K562 (cell line): ENCODE measurements around the gene AHSP. TPM values are rescaled to one million over a fixed set of nuclear protein-coding genes. Genes with fewer than 3 reads are reported as not detected.
A peak's percentile ranks its signal among the peaks of the same experiment; 100 is the strongest.

Experiments used
- ATAC-seq: fragments of 200-7000 bp; cut with Tn5 transposase; 3 replicates; pipeline ENCODE4 v1.9.1; 2020; ENCODE audit warnings: moderate library complexity
- BruUV-seq: library from RNA; stranded (reverse); fragments of 400-500 nt; replicated peaks from 2 replicates; lab custom pipeline; 2021; lab: Mats Ljungman, UMichigan
- CTCF ChIA-PET: fragments of 300-600 bp; formaldehyde crosslinking; extraction: SDS; loops from one replicate; lab custom pipeline; 2021; ENCODE audit warnings: low intra/inter-chr PET ratio; lab: Yijun Ruan, JAX
- POLR2A ChIA-PET: fragments of 300-600, 350-650 bp; sonication (Branson Sonifier 250); formaldehyde crosslinking; extraction: SDS; loops from one replicate; lab custom pipeline; 2021; ENCODE audit warnings: antibody characterized with exemption, inconsistent platforms; lab: Yijun Ruan, JAX
- DNase-seq, 4 experiments: peaks; one replicate each; pipeline versions ENCODE4 v3.0.0 to v3.0.0-alpha.2; 2011 to 2018; ENCODE audit warnings: low spot score in 3 of 4, mixed read lengths in 3 of 4; ENCODE audit errors: extremely low read depth in 1 of 4
- FAIRE-seq: peaks from 2 replicates; lab custom pipeline; 2011; peaks lifted over from hg19 to GRCh38; lab: Jason Lieb, UNC
- H2AFZ ChIP-seq: 2 replicates; pipeline ENCODE4 v1.6.0; 2011; ENCODE audit warnings: low read depth, low read length, control low read depth, inconsistent platforms
- H3K27ac ChIP-seq: fragments of 200-600 bp; 3 replicates; pipeline ENCODE4 v1.8.0; 2011; ENCODE audit warnings: low read depth, mild to moderate bottlenecking, control low read depth, inconsistent platforms, low read length, moderate library complexity, mixed read lengths; ENCODE audit errors: extremely low read depth
- H3K27me3 ChIP-seq, 2 experiments: fragments of 300-600 bp in 1 of 2; 2 replicates in 1 of 2; 3 replicates in 1 of 2; pipeline versions ENCODE4 v1.6.0 to v1.8.0; 2011; ENCODE audit warnings: inconsistent platforms in 2 of 2, low read length in 2 of 2, mild to moderate bottlenecking in 1 of 2, mixed read lengths in 1 of 2, moderate library complexity in 1 of 2; ENCODE audit not compliant: control insufficient read depth in 2 of 2, insufficient read depth in 2 of 2
- H3K36me3 ChIP-seq: fragments of 300-600 bp; 3 replicates; pipeline ENCODE4 v1.8.0; 2011; ENCODE audit warnings: mild to moderate bottlenecking, low read length, inconsistent platforms; ENCODE audit not compliant: control insufficient read depth, insufficient read depth
- H3K4me1 ChIP-seq, 2 experiments: fragments of 200-600 bp in 1 of 2; replicated peaks in 1 of 2; 2 replicates in 1 of 2; 3 replicates in 1 of 2; pipeline versions ENCODE4 v1.5.1 to v1.8.0; 2011; ENCODE audit warnings: inconsistent platforms in 2 of 2, low read length in 2 of 2, mild to moderate bottlenecking in 1 of 2, mixed read lengths in 1 of 2, moderate library complexity in 1 of 2; ENCODE audit not compliant: control insufficient read depth in 2 of 2, insufficient read depth in 2 of 2
- H3K4me2 ChIP-seq: 2 replicates; pipeline ENCODE4 v1.6.1; 2011; ENCODE audit warnings: low read length, control low read depth, inconsistent platforms, mixed read lengths; ENCODE audit not compliant: insufficient read depth
- H3K4me3 ChIP-seq: fragments of 200-600 bp; sonication (generic), shearing (Covaris generic); 2 replicates; pipeline ENCODE4 v1.5.1; 2016; ENCODE audit warnings: control low read depth, inconsistent platforms
- H3K79me2 ChIP-seq: fragments of 200-600 bp; 3 replicates; pipeline ENCODE4 v1.8.0; 2011; ENCODE audit warnings: low read length, inconsistent platforms; ENCODE audit not compliant: control insufficient read depth, insufficient read depth
- H3K9ac ChIP-seq, 2 experiments: 2 replicates each; pipeline versions ENCODE4 v1.6.0 to v1.6.1; 2011; ENCODE audit warnings: low read depth in 2 of 2, low read length in 2 of 2, control low read depth in 1 of 2, inconsistent platforms in 1 of 2, mild to moderate bottlenecking in 1 of 2, mixed read lengths in 1 of 2; ENCODE audit not compliant: insufficient read depth in 1 of 2
- H3K9me1 ChIP-seq: one replicate; pipeline ENCODE4 v1.6.0; 2011; ENCODE audit warnings: inconsistent platforms, mild to moderate bottlenecking, low read length, moderate library complexity; ENCODE audit not compliant: control insufficient read depth, insufficient read depth
- H3K9me3 ChIP-seq: replicated peaks from 2 replicates; pipeline ENCODE4 v1.5.1; 2011; ENCODE audit warnings: low read depth, low read length, inconsistent platforms; ENCODE audit not compliant: control insufficient read depth, insufficient read depth
- H4K20me1 ChIP-seq: replicated peaks from 2 replicates; pipeline ENCODE4 v1.6.1; 2011; ENCODE audit warnings: low read length, inconsistent platforms, mixed read lengths; ENCODE audit not compliant: control insufficient read depth, insufficient read depth
- POLR2G ChIP-seq: fragments of 200-400 bp; formaldehyde crosslinking; IDR thresholded peaks from 2 replicates; pipeline ENCODE4 v1.6.1; 2017; ENCODE audit warnings: low read depth, mild to moderate bottlenecking, antibody characterized with exemption, low read length, moderate library complexity
- RBM22 ChIP-seq: fragments of 200-400 bp; formaldehyde crosslinking; IDR thresholded peaks from 2 replicates; pipeline ENCODE4 v1.6.1; 2018; ENCODE audit warnings: low read length, low read depth; ENCODE audit not compliant: poor library complexity, severe bottlenecking
- RFX7 ChIP-seq: fragments of 250-450 bp; sonication (Bioruptor Pico); IDR thresholded peaks from 2 replicates; pipeline ENCODE4 v1.5.1; 2021; ENCODE audit warnings: mild to moderate bottlenecking
- ZBTB33 ChIP-seq: sonication (generic); formaldehyde crosslinking; IDR thresholded peaks from 2 replicates; pipeline ENCODE4 v1.8.1; 2023; ENCODE audit warnings: mild to moderate bottlenecking, missing genetic modification reagents
- WGBS: fragments of 100-300 bp; shearing (Covaris generic); methylation state at CpG from one replicate; pipeline ENCODE4 v1.1.6; 2016; ENCODE audit warnings: low coverage, mixed read lengths; ENCODE audit not compliant: insufficient coverage; ENCODE audit errors: missing lambda C conversion rate; 5-methylcytosine and 5-hydroxymethylcytosine counted together
- in situ Hi-C: fragments of 300-500 bp; cut with MboI; formaldehyde crosslinking; loops from 4 replicates; pipeline ENCODE4 v1.15.0; 2018; ENCODE audit warnings: inconsistent platforms, mixed read lengths
- intact Hi-C: fragments of 100-400 bp; cut with micrococcal nuclease; formaldehyde crosslinking; loops from 2 replicates; pipeline ENCODE4 v1.14.2; 2022
- polyA plus RNA-seq, 8 experiments: library from polyadenylated mRNA; depleted of rRNA in 4 of 8; stranded (reverse) in 5 of 8; unstranded in 3 of 8; fragments of >200 nt; fragmentation: Nextera tagmentation in 2 of 8; fragmentation: Illumina TruSeq in 1 of 8; extraction: Ambion mirVana in 2 of 8; extraction: Trizol in 1 of 8; gene quantifications; 2 replicates each; pipeline versions ENCODE4 v1.2.1 to v1.2.3, GENCODE V29; 2011 to 2014; ENCODE audit warnings: inconsistent platforms in 1 of 8, missing spikeins in 1 of 8
- total RNA-seq, 7 experiments: library from RNA; depleted of rRNA in 6 of 7; stranded (reverse); fragments of >200 nt in 6 of 7; fragmentation: Illumina TruSeq in 2 of 7; extraction: Trizol in 2 of 7; gene quantifications; 2 replicates each; pipeline versions ENCODE4 v1.2.1 to v1.2.3, GENCODE V29; 2011 to 2021; ENCODE audit warnings: low replicate concordance in 1 of 7

The AHSP gene
- total and polyA plus RNA-seq, 9 of the 15 experiments (the other 6 are each of a cell fraction or from before 2014, with no cell fraction given): 6.6 to 99.1 (median 25.8) TPM

GRCh38 chr16:31487071-31487719, 40.5 kb upstream of the AHSP start:
- CTCF ChIA-PET: no interaction called here

More at GRCh38 chr16:31487071-31487719, 40.5 kb upstream of the AHSP start:
- no TSS peak for BruUV-seq
- Histone ChIP-seq H3K9ac (no peak overlapping the region), H3K27ac (no peak overlapping the region), H3K79me2 (no peaks in the 10 kb centered on the region), H4K20me1 (no peaks in the 10 kb centered on the region), H3K36me3 (peaks cover 15% of the 10 kb centered on the region; the same call in 2 of the 3 replicates), H3K4me1 (peaks cover 5 to 14% of the 10 kb centered on the region in 2 experiments; a peak in 3 of 5 replicates), H3K4me3 (no peak overlapping the region), H3K9me3 (no peaks in the 10 kb centered on the region), H3K27me3 (no peaks in the 10 kb centered on the region), H2AFZ (no peak overlapping the region), H3K9me1 (no peaks in the 10 kb centered on the region)
- in situ Hi-C loops: no loop called here
- intact Hi-C loops: no loop called here
- FAIRE-seq (no peak), ATAC-seq (no peak)
- 93% methylated on average over 39 of the region's 48 CpGs for WGBS
- TF ChIP-seq RFX7 (CRISPR knock-in tag) (no peak), RBM22 (peak; percentile 82), POLR2G (peak; percentile 71), ZBTB33 (CRISPR knock-in tag) (peak; percentile 39; the same call in 1 of the 2 replicates)
- TF ChIP-seq, all 486 proteins: peak for 3
- POLR2A ChIA-PET: interaction anchor here (0.8 to 4.3 kb wide), 5 partner anchors 8 to 389 kb away, joined by 3 to 20 read pairs (median 12); partner anchors contain the start of gene RUSF1
- no peak overlapping the region for H3K4me2 ChIP-seq
- DNase-seq: no peak
